LNCAP (cell line): Measurements from ENCODE around the gene TMEM107.
A peak's percentile ranks its signal among the peaks of the same experiment; 100 is the strongest.

ENCODE experiments used
- CTCF ChIP-seq: fragments of 450-650 bp; IDR thresholded peaks from 2 replicates; pipeline ENCODE4 v1.5.1; 2017; ENCODE audit warnings: mild to moderate bottlenecking

Gene TMEM107

GRCh38 chr17:8192070-8192815, 16.1 kb upstream of the TMEM107 start:
- TF ChIP-seq CTCF = no peak

- TF ChIP-seq CTCF = no peak
These were observed 14.3 kb upstream of the TMEM107 start for GRCh38 chr17:8190506-8190905.

GRCh38 chr17:8189711-8190477, 13.7 kb upstream of the TMEM107 start, which contains the start of gene BORCS6:
Gene BORCS6, minus strand, starts transcription at chr17:8190180. Its CDS starts 40 bp downstream, at chr17:8190140.
- peak; percentile 39; the same call in 1 of the 2 replicates for TF ChIP-seq CTCF

- no peak for TF ChIP-seq CTCF
These were observed 13.0 kb upstream of the TMEM107 start for GRCh38 chr17:8189041-8189710.

- no peak for TF ChIP-seq CTCF
These were observed 12.2 kb upstream of the TMEM107 start for GRCh38 chr17:8188263-8188839.

- no peak for TF ChIP-seq CTCF
These were observed 11.5 kb upstream of the TMEM107 start for GRCh38 chr17:8187517-8188262.
